HEK293T (cell line): ENCODE results near the gene VWA5A.

Experiments
- BHLHE40 ChIP-seq: fragments of 450-650 bp; IDR thresholded peaks from 2 replicates; pipeline ENCODE4 v1.6.1; 2016; ENCODE audit warnings: mild to moderate bottlenecking, moderate library complexity, borderline replicate concordance
- FOXA1 ChIP-seq: fragments of 450-650 bp; IDR thresholded peaks from 2 replicates; pipeline ENCODE4 v1.6.1; 2016; ENCODE audit warnings: mild to moderate bottlenecking
- L3MBTL2 ChIP-seq: fragments of 450-650 bp; conservative IDR thresholded peaks from 2 replicates; pipeline ENCODE4 v1.6.1; 2016; ENCODE audit warnings: mild to moderate bottlenecking
- LEF1 ChIP-seq: fragments of 450-650 bp; IDR thresholded peaks from 2 replicates; pipeline ENCODE4 v1.6.1; 2017; ENCODE audit warnings: mild to moderate bottlenecking, borderline replicate concordance
- NFRKB ChIP-seq: fragments of 450-650 bp; IDR thresholded peaks from 2 replicates; pipeline ENCODE4 v1.6.1; 2016; ENCODE audit warnings: mild to moderate bottlenecking, moderate library complexity
- SP1 ChIP-seq: fragments of 450-650 bp; IDR thresholded peaks from 2 replicates; pipeline ENCODE4 v1.6.1; 2017
- SUZ12 ChIP-seq: fragments of 450-650 bp; IDR thresholded peaks from 2 replicates; pipeline ENCODE4 v1.6.1; 2016; ENCODE audit warnings: mild to moderate bottlenecking

GRCh38 chr11:124120891-124121290 is 5.6 kb downstream of the VWA5A start:
- TF ChIP-seq SUZ12 (no peak), LEF1 (no peak), SP1 (no peak), L3MBTL2 (no peak), NFRKB (no peak), FOXA1 (no peak), BHLHE40 (no peak)
